Heart right ventricle (tissue), 16 donors: ENCODE data around the gene ZNRF1. TPM values are rescaled to one million over a fixed set of nuclear protein-coding genes. Genes with fewer than 3 reads are reported as not detected.

Experiments used
- ATAC-seq, 8 donors: fragments of 200-7000 bp; cut with Tn5 transposase; one replicate each; pipeline ENCODE4 v1.9.1; 2020; ENCODE audit warnings: mild to moderate bottlenecking in 8 of 8, moderate library complexity in 8 of 8, moderate number of reproducible peaks in 1 of 8
- DNase-seq, 2 donors: peaks; one replicate each; pipeline ENCODE4 v3.0.0-alpha.2; 2020
- H3K27ac ChIP-seq, 10 donors: fragments of 200-600 bp; sonication (generic) in 2 of 10; one replicate each; pipeline versions ENCODE4 v1.5.0 to v1.8.0; 2020 to 2022; ENCODE audit warnings: mild to moderate bottlenecking in 3 of 10
- H3K27me3 ChIP-seq, 7 donors: fragments of 200-600 bp; one replicate each; pipeline ENCODE4 v1.8.0; 2021 to 2022; ENCODE audit warnings: mild to moderate bottlenecking in 2 of 7
- H3K36me3 ChIP-seq, 9 donors: fragments of 200-600 bp; sonication (generic) in 1 of 9; one replicate each; pipeline versions ENCODE4 v1.5.0 to v1.8.0; 2020 to 2022; ENCODE audit warnings: mild to moderate bottlenecking in 2 of 9
- H3K4me1 ChIP-seq, 9 donors: fragments of 200-600 bp; sonication (generic) in 1 of 9; one replicate each; pipeline versions ENCODE4 v1.5.0 to v1.8.0; 2020 to 2022; ENCODE audit warnings: mild to moderate bottlenecking in 4 of 9
- H3K4me3 ChIP-seq, 10 donors: fragments of 200-600 bp; sonication (generic) in 2 of 10; one replicate each; pipeline versions ENCODE4 v1.5.0 to v1.8.0; 2020 to 2022; ENCODE audit warnings: mild to moderate bottlenecking in 7 of 10, moderate library complexity in 2 of 10
- H3K9me3 ChIP-seq, 11 donors: fragments of 200-600 bp in 10 of 11; sonication (generic) in 2 of 11; one replicate each; pipeline versions ENCODE4 v1.5.0 to v1.8.0; 2013 to 2022; ENCODE audit warnings: mild to moderate bottlenecking in 2 of 11, control low read depth in 1 of 11, moderate library complexity in 1 of 11
- CTCF ChIP-seq, 9 donors: fragments of 200-600 bp; sonication (generic) in 2 of 9; IDR thresholded peaks; one replicate each; pipeline versions ENCODE4 v1.5.0 to v1.8.0; 2021 to 2022; ENCODE audit warnings: antibody characterized with exemption in 9 of 9, mild to moderate bottlenecking in 5 of 9, moderate library complexity in 1 of 9
- WGBS, 2 donors: extraction: QIAGEN DNeasy Blood & Tissue Kit; methylation state at CpG; one replicate each; pipeline ENCODE4 v1.1.7; 2013; ENCODE audit warnings: inconsistent platforms in 1 of 2; 5-methylcytosine and 5-hydroxymethylcytosine counted together
- intact Hi-C, 10 donors: fragments of 100-400 bp; cut with DNase I; formaldehyde crosslinking; loops; one replicate each; pipeline versions ENCODE4 v1.11.1 to v1.14.2; 2022
- polyA plus RNA-seq, 2 donors: library from polyadenylated mRNA; stranded (reverse); fragments of 200-250 nt; gene quantifications; one replicate each; pipeline ENCODE4 v1.2.3, GENCODE V29; 2013
- total RNA-seq, 10 donors: library from RNA; stranded (reverse); fragmentation: NEBNext Ultra II Directional in 3 of 10; extraction: Animal tissue kit (Norgen Biotek cat#: 25700) in 3 of 10; gene quantifications; one replicate each; pipeline versions ENCODE4 v1.2.1 to v1.2.4, GENCODE V29; 2021 to 2023
- donor health status: Arrhythmogenic right ventricular cardiomyopathy.
- donor health status: ischemic (EF 13 %, LVEDD 7.1; RV severe dilation, severe dysfunction).
- donor health status: healthy with polysubstance abuse.
- donor health status: DM: no; HTN: yes; CAD: no.
- donor health status: DM: no; HTN: no; CAD: no.
- donor health status: ischemic (EF 25% LVEDD 6.9; RV normal size, moderate dysfunction).
- donor health status: ischemic (EF 25% LVEDD 5.7; RV mildly dilated, moderate dysfunction).
- donor health status: healthy.
- donor health status: DM: yes; HTN: yes; CAD: no.
- donor health status: Ischemic cardiomyopathy.
- donor health status: ischemic (EF 35%, LVEDD 5.7; RV mildly dilated, moderate dysfunction).
- donor health status: nonischemic (EF 11% LVEDD 7.7; RV severe dilation, severe dysfunction).
- donor health status: DM: yes; HTN: yes; CAD: no.
- donor health status: PGD.
- donor health status: ischemic (EF 29% LVEDD 5.4; RV normal size, mild dysfunction).
- donor health status: nonischemic (EF 23%, LVEDD 6.1; RV moderate dilation, normal function).

The ZNRF1 gene
- total and polyA plus RNA-seq, 12 donors, result 13.1 to 30.8 (median 20.8) TPM

GRCh38 chr16:75093598-75094540, 95.0 kb downstream of the ZNRF1 start:
- WGBS, 2 donors, result 95% methylated on average over 23 of the region's 23 CpGs
- Histone ChIP-seq H3K4me3 (no peak overlapping the region), H3K27ac (peak overlapping the region in 1 of 10 donors; percentile 12), H3K27me3 (no peaks in the 10 kb centered on the region), H3K36me3 (peaks cover 0 to 31% (median 4%) of the 10 kb centered on the region in 9 donors), H3K9me3 (no peaks in the 10 kb centered on the region), H3K4me1 (peaks cover 5 to 48% (median 25%) of the 10 kb centered on the region in 9 donors)
- ATAC-seq (no peak), DNase-seq (no peak)
- no peak for TF ChIP-seq CTCF (IDR thresholded peaks at IDR 0.05)
- intact Hi-C loops, result no loop called here

GRCh38 chr16:75095204-75095621, 96.4 kb downstream of the ZNRF1 start:
- ATAC-seq (no peak), DNase-seq (no peak)
- Histone ChIP-seq H3K27ac (no peak overlapping the region), H3K27me3 (no peaks in the 10 kb centered on the region), H3K4me3 (no peak overlapping the region), H3K9me3 (no peaks in the 10 kb centered on the region), H3K4me1 (peaks cover 17 to 49% (median 31%) of the 10 kb centered on the region in 9 donors), H3K36me3 (peaks cover 0 to 31% (median 4%) of the 10 kb centered on the region in 9 donors)
- intact Hi-C loops, result no loop called here
- TF ChIP-seq CTCF (IDR thresholded peaks at IDR 0.05), result no peak
- whole genome bisulfite sequencing, 2 donors, result 94% methylated on average over 14 of the region's 14 CpGs

GRCh38 chr16:75096656-75097055, 97.8 kb downstream of the ZNRF1 start:
- WGBS, 2 donors, result 89 to 96% methylated on average over 6 of the region's 6 CpGs
- H3K4me1 ChIP-seq, result peaks cover 20 to 58% (median 35%) of the 10 kb centered on the region in 9 donors
- peak in 1 of 9 donors; percentile 13 for TF ChIP-seq CTCF (IDR thresholded peaks at IDR 0.05)
- H3K27me3 ChIP-seq, result no peaks in the 10 kb centered on the region
- no peak for ATAC-seq
- no peak overlapping the region for H3K4me3 ChIP-seq
- DNase-seq, result no peak
- intact Hi-C loops, result no loop called here
- H3K9me3 ChIP-seq, result no peaks in the 10 kb centered on the region
- peaks cover 0 to 31% (median 4%) of the 10 kb centered on the region in 9 donors for H3K36me3 ChIP-seq
- H3K27ac ChIP-seq, result no peak overlapping the region

GRCh38 chr16:75097191-75097761, 98.5 kb downstream of the ZNRF1 start:
- no peak for DNase-seq

More at GRCh38 chr16:75097191-75097761, 98.5 kb downstream of the ZNRF1 start:
- no peak for TF ChIP-seq CTCF (IDR thresholded peaks at IDR 0.05)
- H3K4me3 ChIP-seq, result no peak overlapping the region
- ATAC-seq, result no peak
- 95 to 96% methylated on average over 10 of the region's 10 CpGs for WGBS, 2 donors
- peak overlapping the region in 2 of 10 donors; percentile 79 to 82 for H3K27ac ChIP-seq
- H3K36me3 ChIP-seq, result peaks cover 0 to 31% (median 4%) of the 10 kb centered on the region in 9 donors
- peaks cover 20 to 58% (median 35%) of the 10 kb centered on the region in 9 donors for H3K4me1 ChIP-seq
- no peaks in the 10 kb centered on the region for H3K27me3 ChIP-seq
- H3K9me3 ChIP-seq, result no peaks in the 10 kb centered on the region
- intact Hi-C loops, result no loop called here
